SH-SY5Y (cell line): ENCODE measurements around the gene SULT2A1.

Experiments
- GATA2 ChIP-seq: IDR thresholded peaks from 2 replicates; pipeline ENCODE4 v1.6.1; 2011; ENCODE audit warnings: mild to moderate bottlenecking, low read depth, low read length
- GATA3 ChIP-seq: IDR thresholded peaks from 2 replicates; pipeline ENCODE4 v1.6.1; 2011; ENCODE audit warnings: low read depth, mild to moderate bottlenecking, low read length, moderate library complexity

DNA sequence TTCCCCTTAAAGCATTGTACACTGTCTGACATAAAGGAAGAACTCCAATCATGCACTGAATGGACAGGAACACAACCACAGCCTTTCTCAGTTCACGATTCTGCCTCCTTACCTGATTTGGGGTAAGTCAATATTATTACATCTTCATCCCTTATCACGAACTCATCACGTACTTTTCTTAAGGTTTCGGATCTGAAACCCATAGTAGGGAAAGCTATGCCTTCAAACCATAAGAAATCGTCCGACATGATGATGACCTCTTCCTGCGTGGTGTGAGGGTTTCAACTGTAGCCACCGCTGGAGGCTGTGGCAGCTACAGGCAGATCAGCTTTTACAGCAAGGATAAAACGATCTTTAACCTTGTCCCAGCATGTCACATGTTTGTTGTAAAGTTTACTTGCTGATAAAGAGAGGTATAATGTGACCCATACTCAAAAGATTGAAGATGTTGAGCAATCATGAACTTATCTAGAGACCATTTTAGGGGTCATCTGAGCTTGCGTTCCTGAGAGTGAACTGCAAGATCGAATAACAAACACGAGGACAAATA, at the start of gene SULT2A1:
- TF ChIP-seq GATA2, result no peak
- no peak for TF ChIP-seq GATA3
